HepG2 (cell line): ENCODE measurements around the gene MED12. TPM values are rescaled to one million over a fixed set of nuclear protein-coding genes. Genes with fewer than 3 reads are reported as not detected.

Experiments used
- ATAC-seq: fragments of 200-7000 bp; cut with Tn5 transposase; 3 replicates; pipeline ENCODE4 v1.9.1; 2020; ENCODE audit warnings: mild to moderate bottlenecking, moderate library complexity
- BruUV-seq: library from RNA; stranded (reverse); fragments of 400-500 nt; replicated peaks from 2 replicates; lab custom pipeline; 2021; lab: Mats Ljungman, UMichigan
- CTCF ChIA-PET: fragments of 300-600 bp; formaldehyde crosslinking; extraction: SDS; loops from one replicate; lab custom pipeline; 2021; ENCODE audit warnings: low total read pairs, inconsistent platforms, low intra/inter-chr PET ratio; lab: Yijun Ruan, JAX
- POLR2A ChIA-PET: fragments of 350-600 bp; sonication (Branson Sonifier 250); formaldehyde crosslinking; loops from one replicate; lab custom pipeline; 2020; ENCODE audit warnings: antibody characterized with exemption, inconsistent platforms; lab: Yijun Ruan, JAX
- DNase-seq: peaks from one replicate; pipeline ENCODE4 v3.0.0-alpha.2; 2015; ENCODE audit warnings: low spot score
- FAIRE-seq: peaks from 3 replicates; lab custom pipeline; 2011; peaks lifted over from hg19 to GRCh38; lab: Jason Lieb, UNC
- H2AFZ ChIP-seq: one replicate; pipeline ENCODE4 v1.6.1; 2011; ENCODE audit warnings: low read length, inconsistent platforms
- H3K27ac ChIP-seq: fragments of 300-600 bp; 3 replicates; pipeline ENCODE4 v1.8.0; 2011; ENCODE audit warnings: mixed run types, mild to moderate bottlenecking, mixed read lengths, low read length, inconsistent platforms; ENCODE audit not compliant: insufficient read depth; ENCODE audit errors: extremely low read length
- H3K27me3 ChIP-seq, 2 experiments: fragments of 200-600 bp in 1 of 2; 2 replicates in 1 of 2; 3 replicates in 1 of 2; pipeline versions ENCODE4 v1.6.0 to v1.8.0; 2011; ENCODE audit warnings: low read length in 2 of 2, mild to moderate bottlenecking in 2 of 2, moderate library complexity in 2 of 2, inconsistent platforms in 1 of 2; ENCODE audit not compliant: insufficient read depth in 2 of 2, control insufficient read depth in 1 of 2
- H3K36me3 ChIP-seq, 2 experiments: fragments of 200-600 bp in 1 of 2; replicated peaks in 1 of 2; 2 replicates in 1 of 2; 3 replicates in 1 of 2; pipeline versions ENCODE4 v1.5.1 to v1.8.0; 2011; ENCODE audit warnings: low read length in 2 of 2, inconsistent platforms in 1 of 2; ENCODE audit not compliant: insufficient read depth in 2 of 2, control insufficient read depth in 1 of 2
- H3K4me1 ChIP-seq: 2 replicates; pipeline ENCODE4 v1.5.1; 2012; ENCODE audit warnings: low read length, inconsistent platforms; ENCODE audit not compliant: insufficient read depth
- H3K4me2 ChIP-seq: 2 replicates; pipeline ENCODE4 v1.6.0; 2011; ENCODE audit warnings: low read depth, low read length, inconsistent platforms
- H3K4me3 ChIP-seq, 3 experiments: fragments of 200-600 bp in 1 of 3; sonication (generic), shearing (Covaris generic) in 1 of 3; replicated peaks in 1 of 3; 2 replicates each; pipeline ENCODE4 v1.5.1; 2011 to 2016; ENCODE audit warnings: low read length in 3 of 3, inconsistent platforms in 2 of 3, low read depth in 2 of 3, mild to moderate bottlenecking in 2 of 3, control low read depth in 1 of 3, mixed read lengths in 1 of 3; ENCODE audit not compliant: insufficient read depth in 1 of 3
- H3K79me2 ChIP-seq: one replicate; pipeline ENCODE4 v1.6.1; 2011; ENCODE audit warnings: low read length, inconsistent platforms; ENCODE audit not compliant: insufficient read depth
- H3K9ac ChIP-seq: 2 replicates; pipeline ENCODE4 v1.6.0; 2011; ENCODE audit warnings: mild to moderate bottlenecking, low read depth, low read length, inconsistent platforms; ENCODE audit not compliant: insufficient read depth
- H3K9me3 ChIP-seq: 2 replicates; pipeline ENCODE4 v1.5.1; 2012; ENCODE audit warnings: mild to moderate bottlenecking, low read length
- H4K20me1 ChIP-seq: 2 replicates; pipeline ENCODE4 v1.6.0; 2011; ENCODE audit warnings: inconsistent platforms, mild to moderate bottlenecking, low read length, moderate library complexity; ENCODE audit not compliant: insufficient read depth
- FLYWCH1 ChIP-seq: sonication (generic); formaldehyde crosslinking; IDR thresholded peaks from 2 replicates; pipeline ENCODE4 v1.8.1; 2023; ENCODE audit warnings: mild to moderate bottlenecking, missing genetic modification reagents
- HNRNPH1 ChIP-seq: fragments of 200-400 bp; formaldehyde crosslinking; optimal IDR thresholded peaks from 2 replicates; pipeline ENCODE3; 2017; ENCODE audit warnings: mild to moderate bottlenecking, low read depth, low read length
- KDM5B ChIP-seq: sonication (generic); formaldehyde crosslinking; IDR thresholded peaks from 2 replicates; pipeline ENCODE4 v1.4.0; 2020; ENCODE audit warnings: missing genetic modification reagents, mild to moderate bottlenecking, borderline replicate concordance
- ZNF232 ChIP-seq: sonication (generic); formaldehyde crosslinking; IDR thresholded peaks from 2 replicates; pipeline ENCODE4 v1.4.0; 2020; ENCODE audit warnings: missing genetic modification reagents, borderline replicate concordance
- ZNF589 ChIP-seq: sonication (generic); formaldehyde crosslinking; conservative IDR thresholded peaks from 2 replicates; pipeline ENCODE4 v1.8.0; 2022; ENCODE audit warnings: mild to moderate bottlenecking, moderate library complexity, missing genetic modification reagents
- ZNF720 ChIP-seq: sonication (generic); formaldehyde crosslinking; IDR thresholded peaks from 2 replicates; pipeline ENCODE4 v1.4.0; 2020; ENCODE audit warnings: missing genetic modification reagents
- ZSCAN31 ChIP-seq: sonication (generic); formaldehyde crosslinking; IDR thresholded peaks from 2 replicates; pipeline ENCODE4 v1.5.0; 2020; ENCODE audit warnings: low read depth, mild to moderate bottlenecking, missing genetic modification reagents
- WGBS: methylation state at CpG from one replicate; pipeline ENCODE4 v1.1.6; 2017; ENCODE audit warnings: low lambda C conversion rate; 5-methylcytosine and 5-hydroxymethylcytosine counted together
- in situ Hi-C: cut with HindIII; loops from 2 replicates; pipeline ENCODE4 v1.10.0; 2017; ENCODE audit warnings: low pct_unique_long_range_greater_than_20kb; ENCODE audit not compliant: extremely low pct_ligation_motif_present
- intact Hi-C: fragments of 100-400 bp; cut with micrococcal nuclease; formaldehyde crosslinking; loops from one replicate; pipeline ENCODE4 v1.10.0; 2022; ENCODE audit not compliant: unreplicated experiment
- polyA plus RNA-seq, 8 experiments: library from polyadenylated mRNA; depleted of rRNA in 3 of 8; stranded (reverse) in 7 of 8; unstranded in 1 of 8; fragments of >200 nt; fragmentation: Illumina TruSeq in 4 of 8; extraction: Trizol in 4 of 8; gene quantifications; 2 replicates each; pipeline versions ENCODE4 v1.2.1 to v1.2.3, GENCODE V29; 2011 to 2016; ENCODE audit warnings: low read depth in 4 of 8, missing spikeins in 1 of 8, mixed read lengths in 1 of 8; ENCODE audit not compliant: insufficient read depth in 1 of 8
- total RNA-seq, 5 experiments: library from RNA; depleted of rRNA; stranded (reverse); fragments of >200 nt; fragmentation: Illumina TruSeq; extraction: Trizol; gene quantifications; 2 replicates each; pipeline ENCODE4 v1.2.3, GENCODE V29; 2016; ENCODE audit warnings: low read depth in 1 of 5
- TF ChIP-seq, protein P1 (sequence below): sonication (generic); formaldehyde crosslinking; IDR thresholded peaks from 2 replicates; pipeline ENCODE4 v1.8.1; 2023; ENCODE audit warnings: missing genetic modification reagents, inconsistent platforms, borderline replicate concordance
- TF ChIP-seq, protein P2 (sequence below): sonication (generic); formaldehyde crosslinking; IDR thresholded peaks from 2 replicates; pipeline ENCODE4 v1.4.0; 2020; ENCODE audit warnings: missing genetic modification reagents, borderline replicate concordance
- TF ChIP-seq, protein P3 (sequence below): sonication (generic); formaldehyde crosslinking; IDR thresholded peaks from 2 replicates; pipeline ENCODE4 v1.5.0; 2020; ENCODE audit warnings: missing genetic modification reagents
- TF ChIP-seq, protein P4 (sequence below): sonication (generic); formaldehyde crosslinking; conservative IDR thresholded peaks from 2 replicates; pipeline ENCODE4 v1.4.0; 2020; ENCODE audit warnings: missing genetic modification reagents

The MED12 gene
- total and polyA plus RNA-seq, 2 of the 13 experiments (the other 11 are each of a cell fraction or from before 2014, with no cell fraction given): 9.4 to 15.0 TPM

DNA sequence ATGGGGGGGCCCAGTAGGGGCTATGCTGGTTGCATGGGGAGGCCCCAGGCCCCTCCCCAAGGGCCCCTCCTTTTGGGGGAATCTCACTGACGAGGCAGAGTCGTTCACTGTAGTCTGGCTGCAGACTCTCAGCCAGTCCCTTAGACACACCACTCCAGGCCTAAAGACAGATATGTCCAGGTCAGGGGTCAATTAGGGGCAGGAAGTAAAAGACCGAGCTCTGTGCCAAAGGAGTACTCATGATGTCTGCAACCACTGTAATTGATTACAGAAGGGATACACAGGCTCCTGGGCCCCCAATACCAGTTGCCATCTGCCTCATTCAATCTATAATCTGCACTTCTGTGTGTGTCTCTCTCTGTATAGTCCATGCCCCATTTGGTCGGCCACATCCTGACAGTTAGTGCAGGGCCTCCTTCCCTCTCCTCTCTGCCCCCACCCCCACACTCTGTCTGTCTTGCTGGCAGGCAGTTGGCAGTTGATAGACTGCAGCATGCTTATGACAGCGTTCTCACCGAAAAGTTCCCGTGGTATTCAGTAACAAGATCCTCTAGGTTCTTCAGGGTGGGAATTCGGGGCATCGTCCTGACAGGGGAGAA is 10.5 kb upstream of the MED12 start (continued):
- TF ChIP-seq, protein P1, sequence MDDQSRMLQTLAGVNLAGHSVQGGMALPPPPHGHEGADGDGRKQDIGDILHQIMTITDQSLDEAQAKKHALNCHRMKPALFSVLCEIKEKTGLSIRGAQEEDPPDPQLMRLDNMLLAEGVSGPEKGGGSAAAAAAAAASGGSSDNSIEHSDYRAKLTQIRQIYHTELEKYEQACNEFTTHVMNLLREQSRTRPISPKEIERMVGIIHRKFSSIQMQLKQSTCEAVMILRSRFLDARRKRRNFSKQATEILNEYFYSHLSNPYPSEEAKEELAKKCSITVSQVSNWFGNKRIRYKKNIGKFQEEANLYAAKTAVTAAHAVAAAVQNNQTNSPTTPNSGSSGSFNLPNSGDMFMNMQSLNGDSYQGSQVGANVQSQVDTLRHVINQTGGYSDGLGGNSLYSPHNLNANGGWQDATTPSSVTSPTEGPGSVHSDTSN: no peak
- TF ChIP-seq ZNF589 (CRISPR knock-in tag) (no peak), HNRNPH1 (no peak), FLYWCH1 (no peak), KDM5B (CRISPR knock-in tag) (no peak)
- TF ChIP-seq, protein P2, sequence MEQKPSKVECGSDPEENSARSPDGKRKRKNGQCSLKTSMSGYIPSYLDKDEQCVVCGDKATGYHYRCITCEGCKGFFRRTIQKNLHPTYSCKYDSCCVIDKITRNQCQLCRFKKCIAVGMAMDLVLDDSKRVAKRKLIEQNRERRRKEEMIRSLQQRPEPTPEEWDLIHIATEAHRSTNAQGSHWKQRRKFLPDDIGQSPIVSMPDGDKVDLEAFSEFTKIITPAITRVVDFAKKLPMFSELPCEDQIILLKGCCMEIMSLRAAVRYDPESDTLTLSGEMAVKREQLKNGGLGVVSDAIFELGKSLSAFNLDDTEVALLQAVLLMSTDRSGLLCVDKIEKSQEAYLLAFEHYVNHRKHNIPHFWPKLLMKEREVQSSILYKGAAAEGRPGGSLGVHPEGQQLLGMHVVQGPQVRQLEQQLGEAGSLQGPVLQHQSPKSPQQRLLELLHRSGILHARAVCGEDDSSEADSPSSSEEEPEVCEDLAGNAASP (CRISPR knock-in tag): no peak
- TF ChIP-seq, protein P3, sequence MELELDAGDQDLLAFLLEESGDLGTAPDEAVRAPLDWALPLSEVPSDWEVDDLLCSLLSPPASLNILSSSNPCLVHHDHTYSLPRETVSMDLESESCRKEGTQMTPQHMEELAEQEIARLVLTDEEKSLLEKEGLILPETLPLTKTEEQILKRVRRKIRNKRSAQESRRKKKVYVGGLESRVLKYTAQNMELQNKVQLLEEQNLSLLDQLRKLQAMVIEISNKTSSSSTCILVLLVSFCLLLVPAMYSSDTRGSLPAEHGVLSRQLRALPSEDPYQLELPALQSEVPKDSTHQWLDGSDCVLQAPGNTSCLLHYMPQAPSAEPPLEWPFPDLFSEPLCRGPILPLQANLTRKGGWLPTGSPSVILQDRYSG (CRISPR knock-in tag): no peak

- no peak for ATAC-seq
- 94% methylated on average over 6 of the region's 6 CpGs for WGBS
- Histone ChIP-seq H3K79me2 (no peaks in the 10 kb centered on the region), H3K4me3 (no peak overlapping the region)
- intact Hi-C loops: no loop called here
- POLR2A ChIA-PET: no interaction called here
- TF ChIP-seq ZNF232: no peak
- no peak for TF ChIP-seq ZSCAN31 (CRISPR knock-in tag)
- TF ChIP-seq, protein P4, sequence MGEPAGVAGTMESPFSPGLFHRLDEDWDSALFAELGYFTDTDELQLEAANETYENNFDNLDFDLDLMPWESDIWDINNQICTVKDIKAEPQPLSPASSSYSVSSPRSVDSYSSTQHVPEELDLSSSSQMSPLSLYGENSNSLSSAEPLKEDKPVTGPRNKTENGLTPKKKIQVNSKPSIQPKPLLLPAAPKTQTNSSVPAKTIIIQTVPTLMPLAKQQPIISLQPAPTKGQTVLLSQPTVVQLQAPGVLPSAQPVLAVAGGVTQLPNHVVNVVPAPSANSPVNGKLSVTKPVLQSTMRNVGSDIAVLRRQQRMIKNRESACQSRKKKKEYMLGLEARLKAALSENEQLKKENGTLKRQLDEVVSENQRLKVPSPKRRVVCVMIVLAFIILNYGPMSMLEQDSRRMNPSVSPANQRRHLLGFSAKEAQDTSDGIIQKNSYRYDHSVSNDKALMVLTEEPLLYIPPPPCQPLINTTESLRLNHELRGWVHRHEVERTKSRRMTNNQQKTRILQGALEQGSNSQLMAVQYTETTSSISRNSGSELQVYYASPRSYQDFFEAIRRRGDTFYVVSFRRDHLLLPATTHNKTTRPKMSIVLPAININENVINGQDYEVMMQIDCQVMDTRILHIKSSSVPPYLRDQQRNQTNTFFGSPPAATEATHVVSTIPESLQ (CRISPR knock-in tag): no peak
- TF ChIP-seq ZNF720 (CRISPR knock-in tag): no peak
- TF ChIP-seq, all 625 proteins: peak for 0
- H3K4me2 ChIP-seq: no peak overlapping the region
- H3K9me3 ChIP-seq: no peaks in the 10 kb centered on the region
- H3K27me3 ChIP-seq: no peaks in the 10 kb centered on the region
- CTCF ChIA-PET: no interaction called here
- H4K20me1 ChIP-seq: no peaks in the 10 kb centered on the region
- FAIRE-seq: no peak
- DNase-seq: no peak
- no TSS peak for BruUV-seq
- no peak overlapping the region for H2AFZ ChIP-seq
- peaks cover 8% of the 10 kb centered on the region for H3K4me1 ChIP-seq
- H3K27ac ChIP-seq: no peak overlapping the region
- H3K9ac ChIP-seq: no peak overlapping the region
- no peaks in the 10 kb centered on the region for H3K36me3 ChIP-seq
- in situ Hi-C loops: no loop called here
These were observed 9.3 kb upstream of the MED12 start for GRCh38 chrX:71109051-71109450.
